Measurements from ENCODE around the gene MMP24. TPM values are rescaled to one million over a fixed set of nuclear protein-coding genes. Genes with fewer than 3 reads are reported as not detected.

MMP24 gene
- polyA plus RNA-seq, 3 donors: 1.6 to 2.6 (median 1.8) TPM

DNA sequence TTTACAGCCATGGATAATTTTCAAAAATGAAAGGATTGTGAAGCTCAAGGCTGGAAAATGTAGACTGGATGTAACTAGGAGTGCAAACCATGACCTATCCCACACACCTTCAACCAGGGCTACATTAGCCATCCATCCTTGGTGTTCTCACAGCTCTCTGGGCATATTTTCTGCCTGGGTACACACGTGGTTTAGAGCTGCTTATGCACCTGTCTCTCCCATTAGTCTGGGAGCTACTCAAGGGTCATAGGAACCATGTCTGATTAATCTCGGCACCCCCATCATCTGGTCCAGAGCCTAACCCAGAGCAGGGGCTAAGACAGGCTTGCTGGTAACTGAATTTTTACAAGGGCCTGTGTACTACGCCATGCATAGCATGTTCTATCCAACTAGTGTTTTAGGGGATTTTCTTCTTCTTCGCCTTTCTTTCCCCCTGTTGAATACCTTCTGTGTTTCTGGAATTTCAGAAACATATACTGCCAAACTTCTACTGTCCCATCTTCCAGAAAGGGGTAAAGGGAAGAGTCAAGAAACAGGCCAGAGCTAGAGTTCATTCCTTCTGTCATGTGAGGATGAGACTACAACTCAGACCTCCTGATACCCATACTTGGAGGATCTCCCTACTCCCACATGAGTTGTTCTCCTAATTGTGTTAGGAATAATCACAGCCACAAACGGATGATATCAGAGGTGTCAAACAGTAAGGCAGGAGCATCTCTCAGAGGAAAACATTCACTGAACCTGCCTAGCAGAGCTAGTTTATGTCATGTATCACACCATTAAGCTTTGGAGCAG, 91.1 kb downstream of the MMP24 start:
- DNase-seq (ENCODE audit: extremely low read depth in 1 of 11, low read depth in 9 of 11, low spot score in 4 of 11): no peak

- DNase-seq (ENCODE audit: extremely low read depth in 1 of 11, low read depth in 9 of 11, low spot score in 4 of 11): no peak
These were observed 92.1 kb downstream of the MMP24 start for GRCh38 chr20:35318502-35319157.

- DNase-seq (ENCODE audit: extremely low read depth in 1 of 11, low read depth in 9 of 11, low spot score in 4 of 11): peak in 3 of 11 donors; percentile 36 to 49 (median 37)
These were observed 92.8 kb downstream of the MMP24 start for GRCh38 chr20:35319192-35319870.

GRCh38 chr20:35319871-35320197, 93.3 kb downstream of the MMP24 start:
- no peak for DNase-seq (ENCODE audit: extremely low read depth in 1 of 11, low read depth in 9 of 11, low spot score in 4 of 11)

- no peak for DNase-seq (ENCODE audit: extremely low read depth in 1 of 11, low read depth in 9 of 11, low spot score in 4 of 11)
These were observed 94.1 kb downstream of the MMP24 start for GRCh38 chr20:35320396-35321126.

GRCh38 chr20:35325401-35325800, 98.9 kb downstream of the MMP24 start:
- DNase-seq (ENCODE audit: extremely low read depth in 1 of 11, low read depth in 9 of 11, low spot score in 4 of 11): no peak

- no peak for DNase-seq (ENCODE audit: extremely low read depth in 1 of 11, low read depth in 9 of 11, low spot score in 4 of 11)
These were observed 99.7 kb downstream of the MMP24 start for GRCh38 chr20:35326021-35326739.

Other genes with a start within 250 kb of the MMP24 start
- 10 to 100 TPM; 66.6 to 69.2 (median 68.0) TPM for gene TRPC4AP, start 133.9 kb upstream of the MMP24 start, polyA plus RNA-seq (ENCODE audit: insufficient read length in 3 of 3)
- 10 to 100 TPM; 15.5 to 16.9 (median 16.3) TPM for gene EDEM2, start 79.4 kb upstream of the MMP24 start, polyA plus RNA-seq (ENCODE audit: insufficient read length in 3 of 3)
- 10 to 100 TPM in 1 of 3 donors, 1 to 10 TPM in 2; 6.5 to 10.8 (median 7.6) TPM for gene PROCR, start 54.6 kb upstream of the MMP24 start, polyA plus RNA-seq (ENCODE audit: insufficient read length in 3 of 3)
- 10 to 100 TPM; 33.6 to 51.0 (median 33.7) TPM for gene MMP24OS, start 51.4 kb downstream of the MMP24 start, polyA plus RNA-seq (ENCODE audit: insufficient read length in 3 of 3)
- 100 to 1,000 TPM; 130 to 167 (median 165) TPM for gene EIF6, start 58.1 kb downstream of the MMP24 start, polyA plus RNA-seq (ENCODE audit: insufficient read length in 3 of 3)
- under 1 TPM in 1 of 3 donors, not detected in 2; 0.05 TPM for gene FAM83C, start 65.7 kb downstream of the MMP24 start, polyA plus RNA-seq (ENCODE audit: insufficient read length in 3 of 3)
- 10 to 100 TPM; 53.6 to 59.1 (median 54.8) TPM for gene UQCC1, start 185.3 kb downstream of the MMP24 start, polyA plus RNA-seq (ENCODE audit: insufficient read length in 3 of 3)
- under 1 TPM; 0.04 to 0.12 (median 0.09) TPM for gene GDF5, start 211.5 kb downstream of the MMP24 start, polyA plus RNA-seq (ENCODE audit: insufficient read length in 3 of 3)
- 10 to 100 TPM; 50.7 to 63.7 (median 54.0) TPM for gene CEP250, start 228.9 kb downstream of the MMP24 start, polyA plus RNA-seq (ENCODE audit: insufficient read length in 3 of 3)

All from renal cortex interstitium (tissue), 11 donors.